ENCODE data around the gene GREB1. TPM values are rescaled to one million over a fixed set of nuclear protein-coding genes. Genes with fewer than 3 reads are reported as not detected.

GREB1 gene
- total RNA-seq, 1 donor = 0.10 TPM

DNA sequence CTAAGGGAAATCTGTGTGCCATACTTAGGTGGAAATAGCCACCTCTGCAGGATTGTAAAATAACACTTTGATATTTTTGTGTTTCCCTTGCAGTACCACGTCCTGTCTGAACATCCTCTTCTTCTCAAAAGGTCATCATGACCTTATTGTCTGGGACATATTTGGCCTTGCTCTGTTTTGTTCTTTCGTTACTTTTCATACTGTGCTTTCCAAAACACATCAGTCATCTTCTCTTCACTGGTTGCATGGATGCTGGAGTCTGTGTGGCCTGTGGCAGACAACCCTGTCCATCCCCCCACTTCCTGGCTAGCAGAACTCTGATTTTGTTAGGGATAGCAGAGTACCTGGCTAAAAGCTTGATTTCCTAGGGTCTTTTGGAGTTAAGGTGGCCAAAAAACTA is 9.4 kb upstream of the GREB1 start:
- Histone ChIP-seq H3K27me3 (ENCODE audit: insufficient read depth, low read length) (peaks cover 11% of the 10 kb centered on the region), H3K9me3 (ENCODE audit: low read depth, low read length) (no peaks in the 10 kb centered on the region), H3K4me1 (ENCODE audit: insufficient read depth, low read length) (no peaks in the 10 kb centered on the region)

DNA sequence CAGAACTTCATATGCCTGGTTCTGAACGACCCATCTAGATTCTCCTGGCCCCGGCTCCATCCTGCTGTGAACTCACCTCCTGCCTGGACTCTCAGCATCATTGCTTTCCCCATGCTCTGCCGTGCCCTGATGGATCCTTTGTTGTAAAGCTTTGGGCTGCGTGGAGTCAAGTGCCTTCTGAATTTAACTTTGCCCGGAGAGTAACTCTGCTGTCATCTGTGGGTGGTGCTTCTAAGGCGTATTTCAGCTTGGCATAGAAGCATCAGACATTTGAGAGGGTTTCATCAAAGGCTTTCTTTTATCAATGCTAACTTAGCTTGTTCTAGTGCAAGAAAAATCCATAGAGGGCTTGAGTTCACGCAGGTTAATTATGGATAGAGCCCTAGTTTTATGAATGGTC is 8.1 kb upstream of the GREB1 start:
- no peak overlapping the region for H3K4me3 ChIP-seq (ENCODE audit: low read length)

More for the DNA sequence above, 9.4 kb upstream of the GREB1 start:
- no peak overlapping the region for H3K4me3 ChIP-seq (ENCODE audit: low read length)

DNA sequence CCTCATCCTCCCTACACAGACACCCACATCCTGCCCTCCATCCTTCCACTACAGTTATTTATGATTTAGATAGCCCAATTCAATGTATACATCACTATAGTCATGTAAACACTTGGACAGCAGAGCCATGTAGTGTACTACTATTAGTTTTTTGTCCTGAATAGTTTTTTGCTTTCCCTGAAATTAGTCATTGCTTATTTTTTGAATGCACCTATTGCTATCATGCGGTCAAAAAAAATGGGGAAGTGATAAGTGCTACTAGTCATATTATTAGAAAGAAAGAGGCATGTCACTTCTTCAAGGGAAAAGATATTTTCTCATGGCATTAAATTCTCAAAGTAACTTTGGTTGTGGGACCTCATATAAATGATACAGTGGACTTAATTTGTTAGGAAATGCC is 6.8 kb upstream of the GREB1 start:
- no peaks in the 10 kb centered on the region for H3K4me1 ChIP-seq (ENCODE audit: insufficient read depth, low read length)
- no peaks in the 10 kb centered on the region for H3K9me3 ChIP-seq (ENCODE audit: low read depth, low read length)
- H3K4me3 ChIP-seq (ENCODE audit: low read length) = no peak overlapping the region
- H3K27me3 ChIP-seq (ENCODE audit: insufficient read depth, low read length) = peaks cover 12% of the 10 kb centered on the region

More for the DNA sequence above, 8.1 kb upstream of the GREB1 start:
- Histone ChIP-seq H3K27me3 (ENCODE audit: insufficient read depth, low read length) (peaks cover 11% of the 10 kb centered on the region), H3K4me1 (ENCODE audit: insufficient read depth, low read length) (no peaks in the 10 kb centered on the region), H3K9me3 (ENCODE audit: low read depth, low read length) (no peaks in the 10 kb centered on the region)

DNA sequence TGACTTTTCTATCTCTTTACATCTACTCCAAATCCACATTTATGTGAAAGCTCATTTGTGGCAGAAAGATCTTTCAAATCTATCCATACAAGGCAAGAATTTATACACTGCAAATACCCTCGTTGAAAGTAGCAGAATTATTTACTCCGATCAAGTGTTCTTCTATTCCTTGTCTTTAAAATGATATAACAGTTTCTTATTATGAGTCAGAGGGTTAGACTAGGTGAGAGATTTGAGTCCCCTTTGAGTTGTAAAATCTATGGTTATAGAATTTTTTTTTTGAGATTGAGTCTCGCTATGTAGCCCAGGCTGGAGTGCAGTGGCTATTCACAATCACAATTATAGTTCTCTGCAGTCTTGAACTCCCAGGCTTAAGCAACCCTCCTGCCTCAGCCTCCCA is 5.6 kb upstream of the GREB1 start:
- Histone ChIP-seq H3K4me1 (ENCODE audit: insufficient read depth, low read length) (peaks cover under 1% of the 10 kb centered on the region), H3K27me3 (ENCODE audit: insufficient read depth, low read length) (peaks cover 17% of the 10 kb centered on the region), H3K4me3 (ENCODE audit: low read length) (no peak overlapping the region), H3K9me3 (ENCODE audit: low read depth, low read length) (no peaks in the 10 kb centered on the region)

DNA sequence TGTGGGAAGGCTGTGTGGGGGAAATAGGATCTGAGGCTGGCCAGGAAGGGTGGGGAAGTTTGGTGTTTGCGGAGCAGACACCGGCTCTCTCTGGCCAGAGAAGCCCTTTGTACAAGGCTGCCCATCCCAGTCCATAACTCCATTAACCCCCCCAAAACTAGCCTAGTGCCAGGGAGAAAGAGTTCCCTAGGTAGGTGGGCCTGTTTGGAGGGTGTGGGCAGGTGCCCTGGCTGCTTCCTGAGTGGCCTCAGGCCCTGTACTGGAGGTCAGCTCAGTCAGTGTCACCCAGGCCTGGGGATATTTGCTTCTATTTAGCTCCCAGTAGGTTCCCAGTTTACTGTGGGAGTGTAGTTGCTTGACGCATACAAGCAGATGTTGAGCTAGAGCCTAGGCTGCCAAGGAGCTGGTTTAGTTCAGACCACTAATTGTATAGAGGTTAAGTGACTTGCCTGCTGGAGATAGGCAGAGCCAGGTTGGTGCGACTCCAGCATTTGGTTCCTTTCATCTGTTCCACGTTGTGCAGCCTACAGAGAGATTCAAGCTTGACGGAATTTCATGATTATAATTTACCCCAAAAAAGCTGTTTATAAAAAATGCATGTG is 2.9 kb upstream of the GREB1 start:
- Histone ChIP-seq H3K27me3 (ENCODE audit: insufficient read depth, low read length) (peaks cover 17% of the 10 kb centered on the region), H3K4me1 (ENCODE audit: insufficient read depth, low read length) (peaks cover 9% of the 10 kb centered on the region), H3K4me3 (ENCODE audit: low read length) (no peak overlapping the region), H3K9me3 (ENCODE audit: low read depth, low read length) (no peaks in the 10 kb centered on the region)

DNA sequence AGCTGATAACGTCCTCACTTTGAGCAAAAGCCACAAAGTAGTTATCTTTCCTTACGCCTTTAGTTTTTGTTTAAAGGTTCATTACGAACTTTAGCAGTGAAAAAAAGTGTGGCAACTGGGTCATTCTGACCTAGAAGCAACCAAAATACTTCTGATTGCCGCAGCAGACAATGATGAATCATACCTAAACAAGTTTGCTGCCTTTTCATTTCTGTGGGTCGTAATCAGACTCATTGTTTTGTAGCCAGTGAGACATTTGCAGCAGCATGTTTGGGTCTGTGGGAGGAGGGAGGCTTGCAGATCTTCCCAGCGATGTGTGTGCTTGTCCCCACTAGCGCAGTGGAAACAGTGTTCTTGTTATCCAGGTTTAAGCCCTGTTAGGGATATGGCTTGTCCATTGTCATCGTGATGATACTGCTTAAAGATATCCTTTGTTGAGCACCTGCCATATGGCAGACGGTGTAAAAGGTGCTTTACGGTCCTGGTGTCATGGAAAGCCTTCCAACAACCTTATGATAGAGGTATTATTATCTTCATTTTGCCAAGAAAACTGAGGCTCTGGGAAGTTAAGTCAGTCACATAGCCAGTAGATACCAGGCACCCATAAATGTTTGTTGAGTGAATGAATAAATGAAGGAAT is 1.3 kb upstream of the GREB1 start:
- no peaks in the 10 kb centered on the region for H3K9me3 ChIP-seq (ENCODE audit: low read depth, low read length)

DNA sequence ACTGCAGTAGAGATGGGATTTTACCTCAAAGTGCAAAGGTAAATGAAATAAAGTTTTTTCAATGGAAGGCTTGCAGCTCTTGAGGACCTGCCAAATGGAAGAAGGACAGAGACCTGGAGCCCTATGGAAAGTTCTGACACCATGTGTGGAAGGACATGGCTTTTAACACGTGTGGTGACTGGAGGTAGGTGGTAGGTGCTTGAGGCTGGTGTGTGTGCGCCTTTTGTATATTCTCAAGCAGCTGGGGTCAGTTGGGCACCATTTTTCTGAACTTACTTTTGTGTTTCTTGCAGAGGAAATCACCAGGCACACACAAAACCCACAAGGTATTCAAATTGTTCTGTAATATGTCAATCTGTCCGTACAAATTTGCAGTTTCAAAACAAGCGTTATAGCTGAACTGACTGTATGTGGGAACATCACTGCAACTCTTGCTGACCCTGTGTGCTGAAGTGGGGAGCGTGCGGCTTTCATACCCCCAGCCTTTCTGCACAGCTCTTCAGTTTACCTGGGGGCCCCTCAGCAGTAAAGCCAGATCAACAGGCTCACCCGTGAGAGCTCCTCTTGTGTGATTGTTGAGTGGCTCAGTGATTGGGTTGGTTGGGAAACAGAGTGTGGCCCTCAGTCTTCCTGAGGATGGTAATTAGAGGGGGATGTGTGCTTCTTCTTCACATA is 363 bp downstream of the GREB1 start:
- Histone ChIP-seq H3K4me1 (ENCODE audit: insufficient read depth, low read length) (peaks cover 9% of the 10 kb centered on the region), H3K27me3 (ENCODE audit: insufficient read depth, low read length) (peaks cover 9% of the 10 kb centered on the region), H3K9me3 (ENCODE audit: low read depth, low read length) (no peaks in the 10 kb centered on the region), H3K4me3 (ENCODE audit: low read length) (no peak overlapping the region)

More for the DNA sequence above, 1.3 kb upstream of the GREB1 start:
- Histone ChIP-seq H3K27me3 (ENCODE audit: insufficient read depth, low read length) (peaks cover 17% of the 10 kb centered on the region), H3K4me3 (ENCODE audit: low read length) (no peak overlapping the region), H3K4me1 (ENCODE audit: insufficient read depth, low read length) (peaks cover 9% of the 10 kb centered on the region)

DNA sequence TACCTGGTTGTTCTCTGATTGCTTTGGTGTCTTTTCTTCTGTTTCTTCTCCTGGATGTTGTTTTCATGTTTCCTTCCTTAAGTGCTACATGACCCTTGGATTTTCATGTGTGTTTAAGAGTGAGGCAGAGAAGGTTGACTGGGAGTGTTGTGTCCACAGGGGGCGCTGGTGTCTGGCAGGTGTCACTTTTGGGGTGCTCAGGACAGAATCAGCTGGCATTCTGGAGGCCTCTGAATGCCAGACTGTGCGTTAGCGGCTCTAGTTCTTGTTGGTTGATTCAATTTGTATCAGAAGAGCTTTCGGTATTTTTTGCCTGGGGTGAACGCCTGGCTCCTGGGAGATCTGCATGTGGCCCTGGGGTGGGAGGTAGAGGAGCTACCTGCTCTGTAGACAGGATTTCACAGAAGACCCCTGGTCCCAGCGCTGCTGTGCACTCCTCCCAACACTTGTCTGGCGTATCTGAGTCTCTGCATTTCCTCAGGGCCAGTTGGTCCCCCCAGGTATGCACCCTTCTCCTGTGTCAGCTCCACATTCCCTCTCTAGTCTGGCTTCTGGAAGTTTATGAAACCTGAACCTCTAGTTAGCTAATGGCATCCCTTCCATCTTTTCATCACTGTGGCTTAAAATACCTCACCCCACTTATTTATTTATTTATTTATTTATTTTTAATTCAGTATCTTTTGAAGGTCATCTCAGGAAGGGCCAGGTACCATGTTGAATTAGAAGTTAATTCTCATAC is 1.1 kb downstream of the GREB1 start:
- Histone ChIP-seq H3K4me3 (ENCODE audit: low read length) (no peak overlapping the region), H3K4me1 (ENCODE audit: insufficient read depth, low read length) (peaks cover 9% of the 10 kb centered on the region), H3K9me3 (ENCODE audit: low read depth, low read length) (no peaks in the 10 kb centered on the region), H3K27me3 (ENCODE audit: insufficient read depth, low read length) (peaks cover 9% of the 10 kb centered on the region)

DNA sequence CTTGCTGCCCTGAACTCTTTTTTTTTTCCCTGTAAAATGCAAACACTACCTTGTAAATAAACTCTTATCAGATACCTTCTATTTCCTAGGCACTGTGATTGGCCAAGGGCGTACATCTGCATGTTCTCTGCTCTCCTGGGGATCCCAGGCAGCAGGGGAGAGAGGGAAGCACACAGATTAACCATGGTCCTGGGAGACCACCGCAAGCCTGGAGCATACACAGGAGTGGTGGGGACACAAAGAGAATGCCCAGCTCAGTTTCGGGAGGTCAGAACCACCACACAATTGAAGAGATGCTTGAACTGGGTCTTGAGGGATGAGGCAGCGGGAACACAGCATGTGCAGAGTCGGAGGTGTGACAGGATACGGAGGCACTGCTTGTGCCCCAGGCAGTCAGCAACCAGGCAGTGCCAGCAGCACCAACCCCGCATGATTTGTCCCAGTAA is 2.1 kb downstream of the GREB1 start:
- Histone ChIP-seq H3K4me3 (ENCODE audit: low read length) (no peak overlapping the region), H3K4me1 (ENCODE audit: insufficient read depth, low read length) (peaks cover 9% of the 10 kb centered on the region), H3K27me3 (ENCODE audit: insufficient read depth, low read length) (peaks cover 9% of the 10 kb centered on the region), H3K9me3 (ENCODE audit: low read depth, low read length) (no peaks in the 10 kb centered on the region)

DNA sequence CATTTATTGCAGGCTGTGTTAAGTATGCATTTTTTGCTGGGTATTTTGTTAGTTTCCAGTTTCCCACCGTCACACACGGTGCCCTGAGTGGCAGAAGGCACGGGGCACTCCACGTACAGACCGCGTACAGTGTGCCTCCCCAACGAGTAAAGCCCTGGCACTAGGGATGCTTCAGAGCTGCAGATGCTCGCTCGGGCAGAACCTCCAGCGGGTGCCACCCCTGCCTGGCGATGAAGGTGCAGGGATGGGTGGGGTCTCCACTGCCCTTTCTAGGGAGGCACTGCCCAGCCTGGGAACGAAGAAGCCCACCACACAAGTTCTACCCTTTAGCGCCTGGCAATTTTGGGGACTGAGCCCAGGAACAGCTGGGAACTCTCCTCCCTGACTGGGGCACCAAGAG is 4.1 kb downstream of the GREB1 start:
- Histone ChIP-seq H3K27me3 (ENCODE audit: insufficient read depth, low read length) (peaks cover 2% of the 10 kb centered on the region), H3K4me3 (ENCODE audit: low read length) (no peak overlapping the region), H3K9me3 (ENCODE audit: low read depth, low read length) (no peaks in the 10 kb centered on the region), H3K4me1 (ENCODE audit: insufficient read depth, low read length) (peaks cover 9% of the 10 kb centered on the region)

DNA sequence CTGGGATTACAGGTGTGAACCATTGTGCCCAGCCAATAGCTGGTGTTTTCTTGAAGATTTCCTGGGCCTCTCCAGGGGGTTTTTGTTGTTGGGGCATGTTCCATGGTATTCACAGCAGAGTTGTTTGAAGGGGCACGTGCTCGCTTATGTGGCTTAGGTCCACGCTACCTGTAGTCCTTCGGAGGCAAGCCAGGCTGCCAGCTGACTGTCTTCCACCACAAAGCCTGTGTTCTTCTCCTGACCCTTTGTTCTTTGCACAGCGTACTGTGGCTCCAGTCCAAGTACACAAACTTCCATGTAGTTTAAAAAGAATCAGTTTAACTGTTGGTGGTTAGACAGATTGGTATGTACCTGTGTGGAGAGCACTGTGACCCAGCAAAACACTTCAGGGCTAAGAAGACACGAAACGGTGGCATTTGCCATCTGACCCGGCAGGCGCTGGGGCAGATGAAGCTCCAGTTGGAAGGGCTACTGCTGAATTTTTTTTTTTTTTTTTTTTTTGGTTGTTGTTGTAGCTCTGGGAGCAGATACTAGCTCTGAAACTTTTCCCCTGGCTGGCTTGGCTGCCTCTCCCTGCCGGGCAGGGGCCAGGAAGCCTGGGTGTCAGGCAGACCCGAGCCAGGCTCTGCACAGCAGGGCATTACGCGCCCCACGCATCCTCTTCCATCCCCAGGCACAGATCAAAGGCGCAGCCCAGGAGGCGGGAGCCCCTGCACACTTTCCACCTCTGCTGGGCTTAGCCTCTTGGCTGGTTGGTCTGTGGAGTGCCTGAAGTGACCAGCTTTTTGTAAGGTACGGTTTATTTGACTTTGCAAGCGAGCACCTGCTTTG is 5.7 kb downstream of the GREB1 start:
- H3K4me1 ChIP-seq (ENCODE audit: insufficient read depth, low read length) = no peaks in the 10 kb centered on the region
- no peaks in the 10 kb centered on the region for H3K9me3 ChIP-seq (ENCODE audit: low read depth, low read length)
- no peak overlapping the region for H3K4me3 ChIP-seq (ENCODE audit: low read length)
- H3K27me3 ChIP-seq (ENCODE audit: insufficient read depth, low read length) = peaks cover 2% of the 10 kb centered on the region

DNA sequence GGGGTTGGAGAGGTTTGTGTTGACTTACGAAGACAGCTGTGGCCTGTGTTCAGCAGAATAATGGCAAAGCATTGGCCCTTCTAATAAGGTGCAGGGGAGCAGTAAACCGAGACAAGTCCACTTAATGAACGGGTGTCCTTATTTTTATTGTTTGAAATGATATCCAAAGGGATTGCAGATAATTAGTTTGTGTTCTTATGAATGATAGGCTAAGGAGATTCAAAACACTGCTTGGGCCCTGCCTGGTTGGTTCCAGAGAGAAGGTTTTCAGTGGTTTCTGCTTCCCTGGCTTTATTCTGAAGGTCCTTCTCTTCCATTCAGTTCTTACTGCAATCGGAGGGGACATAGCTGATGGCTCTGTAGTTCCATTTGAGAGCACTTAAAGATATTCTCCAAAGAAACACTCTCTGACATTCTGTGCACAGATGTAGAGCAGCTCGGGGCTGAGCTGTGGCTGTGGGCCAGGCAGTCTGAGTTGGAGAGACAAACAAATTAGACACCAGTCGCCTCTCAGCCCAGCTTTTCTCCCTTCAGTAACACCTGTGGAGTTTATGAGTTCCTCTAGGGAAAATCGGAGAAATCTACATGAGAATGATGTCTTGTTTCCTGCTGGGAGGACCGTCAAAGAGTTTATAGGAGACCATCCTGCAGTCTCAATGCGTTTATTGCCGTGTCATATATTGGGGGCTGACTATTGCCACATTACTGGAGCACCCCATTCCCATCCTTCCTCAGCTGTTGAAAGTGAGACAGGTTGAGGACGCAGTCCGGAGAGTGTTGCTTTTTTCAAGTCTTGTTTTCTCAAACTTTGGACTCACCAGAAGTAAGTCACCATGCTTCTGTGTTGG is 6.5 kb downstream of the GREB1 start:
- Histone ChIP-seq H3K4me1 (ENCODE audit: insufficient read depth, low read length) (no peaks in the 10 kb centered on the region), H3K27me3 (ENCODE audit: insufficient read depth, low read length) (peaks cover 2% of the 10 kb centered on the region), H3K9me3 (ENCODE audit: low read depth, low read length) (no peaks in the 10 kb centered on the region), H3K4me3 (ENCODE audit: low read length) (no peak overlapping the region)

DNA sequence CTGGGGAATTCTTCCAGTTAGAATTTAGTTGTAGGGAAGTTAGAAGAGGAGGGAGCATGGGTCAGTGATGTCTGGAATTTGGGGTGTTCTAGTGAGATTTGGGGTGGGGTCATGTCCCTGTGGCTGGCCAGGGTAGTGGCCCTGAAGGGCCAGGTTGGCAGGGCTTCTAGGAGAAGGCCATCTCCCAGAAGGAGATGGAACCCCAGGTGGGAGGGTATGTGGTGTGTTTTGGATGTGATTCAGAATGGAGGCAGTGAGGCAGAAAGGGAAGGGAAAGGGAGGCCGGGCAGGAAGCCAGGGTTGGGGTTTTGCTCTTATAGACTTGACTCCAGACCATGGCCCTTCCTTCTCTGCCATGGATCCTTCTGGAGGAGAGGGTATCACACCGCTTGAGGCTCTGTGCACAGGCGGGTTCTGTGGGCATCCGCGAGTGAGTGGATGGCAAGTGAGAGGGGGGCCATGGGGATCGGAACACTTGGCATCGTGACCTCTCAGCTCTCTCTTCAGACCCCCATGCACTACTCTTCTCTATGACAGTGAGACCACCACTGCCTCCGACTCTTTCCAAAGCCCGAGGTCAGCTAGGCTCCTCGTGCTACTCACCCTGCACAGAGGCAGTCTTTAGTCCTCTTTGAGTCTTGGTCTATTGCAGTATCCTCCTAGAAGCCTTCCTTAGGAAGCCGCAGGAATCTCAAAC is 7.3 kb downstream of the GREB1 start:
- H3K27me3 ChIP-seq (ENCODE audit: insufficient read depth, low read length) = peaks cover under 1% of the 10 kb centered on the region
- H3K4me3 ChIP-seq (ENCODE audit: low read length) = no peak overlapping the region
- H3K9me3 ChIP-seq (ENCODE audit: low read depth, low read length) = no peaks in the 10 kb centered on the region
- no peaks in the 10 kb centered on the region for H3K4me1 ChIP-seq (ENCODE audit: insufficient read depth, low read length)

All from mononuclear cell (primary cell).